Measurements from ENCODE around the gene AKT3.

DNA sequence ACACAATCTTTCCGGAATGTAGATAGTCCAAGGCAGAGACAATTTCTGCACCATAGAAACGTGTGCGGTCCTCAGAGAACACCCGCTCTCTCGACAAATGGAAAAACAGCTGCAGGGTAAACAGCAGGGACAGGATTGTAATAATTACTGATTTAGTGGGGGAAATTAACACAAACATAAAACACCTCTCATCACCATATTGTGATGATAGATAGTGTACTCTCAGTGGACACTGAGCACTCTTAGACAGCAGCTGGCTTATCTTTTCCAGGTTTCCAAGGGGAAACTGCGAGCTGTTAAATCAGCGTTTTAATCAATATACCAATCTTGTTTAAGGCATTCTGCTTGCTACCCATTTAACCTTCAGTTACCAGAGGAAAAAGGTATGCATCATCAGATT is 277.1 kb downstream of the AKT3 start:
- no peak for TF ChIP-seq CTCF (conservative IDR thresholded peaks at IDR 0.05)
- no peak for TF ChIP-seq ZFX (IDR thresholded peaks at IDR 0.05)

All from C4-2B (cell line).